HG03442 (cell line): ENCODE results near the gene TMEM178B.
"Not testable (repeated sequence)": the region's sequence is repeated elsewhere in the genome, so short reads cannot be mapped to it uniquely, and the experiment has no call there.

Experiments used
- ATAC-seq: cut with Tn5 transposase; IDR thresholded peaks from one replicate; pipeline ENCODE4 v1.9.1; 2021; ENCODE audit warnings: mild to moderate bottlenecking, moderate library complexity; ENCODE audit not compliant: unreplicated experiment

TMEM178B gene

DNA sequence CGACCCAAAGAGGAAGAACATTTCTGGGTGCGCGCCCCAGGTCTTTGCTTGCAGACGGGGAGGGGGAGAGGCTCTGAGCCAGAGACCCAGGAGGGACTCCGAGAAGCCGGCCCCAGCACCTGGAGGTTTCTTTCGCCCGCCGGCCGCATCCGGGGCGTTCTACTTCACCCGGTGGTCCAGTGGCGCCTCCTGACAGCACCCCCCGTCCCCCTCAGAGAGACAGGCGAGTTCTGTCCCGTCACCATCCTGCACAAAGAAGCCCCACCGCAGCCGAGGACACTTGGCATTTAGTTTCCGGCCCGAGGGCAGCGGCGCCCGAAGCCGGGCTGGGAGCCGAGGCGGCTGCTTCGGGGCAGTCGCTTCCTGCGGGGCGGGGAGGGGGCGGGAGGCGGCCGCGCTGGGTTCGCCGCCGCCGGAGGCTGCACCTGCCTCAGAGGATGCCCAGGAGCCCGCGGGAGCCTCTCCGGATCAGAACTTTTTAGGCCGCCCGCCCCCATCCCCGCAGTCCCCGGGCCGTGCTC lies at the start of gene TMEM178B:
Gene TMEM178B (plus strand): TSS at position 424 of the 521 bp plus-strand sequence.
- ATAC-seq, result no peak

DNA sequence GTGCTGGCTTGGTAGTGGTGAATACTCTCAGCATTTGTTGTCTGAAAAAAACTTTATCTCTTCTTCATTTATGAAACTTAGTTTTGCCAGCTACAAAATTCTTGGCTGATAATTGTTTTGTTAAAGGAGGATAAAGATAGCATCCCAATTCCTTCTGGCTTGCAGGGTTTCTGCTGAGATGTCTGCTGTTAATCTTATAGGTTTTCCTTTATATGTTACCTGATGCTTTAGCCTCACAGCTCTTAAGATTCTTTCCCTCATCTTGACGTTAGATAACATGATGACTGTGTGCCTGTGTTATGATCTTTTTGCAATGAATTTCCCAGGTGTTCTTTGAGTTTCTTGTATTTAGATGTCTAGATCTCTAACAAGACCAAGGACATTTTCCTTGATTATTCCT lies 49.2 kb upstream of the TMEM178B start:
- no peak for ATAC-seq

DNA sequence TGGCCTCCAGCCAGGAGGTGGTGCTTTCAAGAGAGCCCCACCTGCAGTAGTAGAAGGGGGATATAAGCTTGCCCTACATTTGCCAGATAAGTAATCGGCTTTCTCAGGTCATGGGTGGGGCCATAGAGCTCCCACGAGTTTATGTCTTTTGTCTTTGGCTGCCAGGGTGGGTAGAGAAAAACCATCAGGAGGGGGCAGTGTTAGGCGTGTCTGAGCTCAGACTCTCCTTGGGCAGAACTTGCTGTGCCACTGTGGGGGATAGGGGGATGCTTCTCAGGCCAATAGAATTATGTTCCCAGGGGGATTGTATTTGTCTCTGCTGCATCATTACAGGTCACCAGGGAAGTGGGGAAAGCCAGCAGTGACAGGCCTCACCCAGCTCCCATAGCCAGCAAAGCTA lies 46.8 kb upstream of the TMEM178B start:
- no peak for ATAC-seq

DNA sequence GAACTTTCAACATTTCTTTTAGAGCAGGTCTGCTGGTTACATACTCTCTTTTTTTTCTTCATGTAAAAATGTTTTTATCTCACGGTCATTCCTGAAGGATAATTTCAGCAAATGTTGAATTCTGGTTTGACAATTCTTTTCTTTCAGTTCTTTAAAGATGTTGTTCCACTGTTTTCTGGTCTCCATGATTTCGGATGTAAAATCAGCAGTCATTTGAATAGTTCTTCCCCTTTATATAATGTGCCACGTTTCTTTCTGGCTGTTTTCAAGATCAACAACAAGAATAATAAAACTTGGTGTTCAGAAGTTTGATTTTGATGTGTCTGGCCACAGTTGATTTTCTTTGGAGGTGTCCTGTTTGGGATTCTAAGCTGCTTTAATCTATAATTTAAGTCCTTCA lies 45.1 kb upstream of the TMEM178B start:
- ATAC-seq, result no peak

DNA sequence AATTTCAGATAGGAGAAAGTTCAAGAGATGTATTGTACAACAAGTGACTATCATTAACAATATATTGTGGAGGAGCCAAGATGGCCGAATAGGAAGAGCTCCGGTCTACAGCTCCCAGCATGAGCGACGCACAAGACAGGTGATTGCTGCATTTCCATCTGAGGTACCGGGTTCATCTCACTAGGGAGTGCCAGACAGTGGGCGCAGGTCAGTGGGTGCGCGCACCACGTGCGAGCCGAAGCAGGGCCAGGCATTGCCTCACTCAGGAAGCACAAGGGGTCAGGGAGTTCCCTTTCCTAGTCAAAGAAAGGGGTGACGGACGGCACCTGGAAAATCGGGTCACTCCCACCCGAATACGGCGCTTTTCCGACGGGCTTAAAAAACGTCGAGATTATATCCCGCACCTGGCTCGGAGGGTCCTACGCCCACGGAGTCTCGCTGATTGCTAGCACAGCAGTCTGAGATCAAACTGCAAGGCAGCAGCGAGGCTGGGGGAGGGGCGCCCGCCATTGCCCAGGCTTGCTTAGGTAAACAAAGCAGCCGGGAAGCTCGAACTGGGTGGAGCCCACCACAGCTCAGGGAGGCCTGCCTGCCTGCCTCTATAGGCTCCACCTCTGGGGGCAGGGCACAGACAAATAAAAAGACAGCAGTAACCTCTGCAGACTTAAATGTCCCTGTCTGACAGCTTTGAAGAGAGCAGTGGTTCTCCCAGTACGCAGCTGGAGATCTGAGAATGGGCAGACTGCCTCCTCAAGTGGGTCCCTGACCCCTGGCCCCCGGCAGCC lies 41.1 kb upstream of the TMEM178B start:
- not testable (repeated sequence) for ATAC-seq

DNA sequence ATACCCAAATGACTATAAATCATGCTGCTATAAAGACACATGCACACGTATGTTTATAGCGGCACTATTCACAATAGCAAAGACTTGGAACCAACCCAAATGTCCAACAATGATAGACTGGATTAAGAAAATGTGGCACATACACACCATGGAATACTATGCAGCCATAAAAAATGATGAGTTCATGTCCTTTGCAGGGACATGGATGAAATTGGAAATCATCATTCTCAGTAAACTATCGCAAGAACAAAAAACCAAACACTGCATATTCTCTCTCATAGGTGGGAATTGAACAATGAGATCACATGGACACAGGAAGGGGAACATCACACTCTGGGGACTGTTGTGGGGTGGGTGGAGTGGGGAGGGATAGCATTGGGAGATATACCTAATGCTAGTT lies 35.8 kb upstream of the TMEM178B start:
- ATAC-seq, result not testable (repeated sequence)

DNA sequence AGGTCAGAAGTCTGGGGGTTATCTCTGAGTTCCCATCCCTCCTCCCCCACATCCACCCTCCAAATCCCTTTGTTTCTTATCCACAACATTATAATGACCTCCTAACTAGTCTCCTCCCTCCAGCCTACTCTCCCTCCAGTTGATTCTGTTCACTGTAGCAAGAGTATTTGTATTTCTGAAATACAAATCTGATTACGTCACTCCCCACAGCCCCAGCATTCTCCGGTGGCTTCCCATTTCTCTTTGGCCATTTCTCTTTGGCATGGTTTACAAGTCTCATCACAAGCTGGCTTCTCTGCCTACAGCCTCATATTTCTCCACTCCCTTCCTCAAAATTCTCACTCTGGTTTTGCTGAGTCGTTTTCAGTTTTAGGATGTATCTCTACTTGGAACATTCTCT lies 34.5 kb upstream of the TMEM178B start:
- no peak for ATAC-seq

DNA sequence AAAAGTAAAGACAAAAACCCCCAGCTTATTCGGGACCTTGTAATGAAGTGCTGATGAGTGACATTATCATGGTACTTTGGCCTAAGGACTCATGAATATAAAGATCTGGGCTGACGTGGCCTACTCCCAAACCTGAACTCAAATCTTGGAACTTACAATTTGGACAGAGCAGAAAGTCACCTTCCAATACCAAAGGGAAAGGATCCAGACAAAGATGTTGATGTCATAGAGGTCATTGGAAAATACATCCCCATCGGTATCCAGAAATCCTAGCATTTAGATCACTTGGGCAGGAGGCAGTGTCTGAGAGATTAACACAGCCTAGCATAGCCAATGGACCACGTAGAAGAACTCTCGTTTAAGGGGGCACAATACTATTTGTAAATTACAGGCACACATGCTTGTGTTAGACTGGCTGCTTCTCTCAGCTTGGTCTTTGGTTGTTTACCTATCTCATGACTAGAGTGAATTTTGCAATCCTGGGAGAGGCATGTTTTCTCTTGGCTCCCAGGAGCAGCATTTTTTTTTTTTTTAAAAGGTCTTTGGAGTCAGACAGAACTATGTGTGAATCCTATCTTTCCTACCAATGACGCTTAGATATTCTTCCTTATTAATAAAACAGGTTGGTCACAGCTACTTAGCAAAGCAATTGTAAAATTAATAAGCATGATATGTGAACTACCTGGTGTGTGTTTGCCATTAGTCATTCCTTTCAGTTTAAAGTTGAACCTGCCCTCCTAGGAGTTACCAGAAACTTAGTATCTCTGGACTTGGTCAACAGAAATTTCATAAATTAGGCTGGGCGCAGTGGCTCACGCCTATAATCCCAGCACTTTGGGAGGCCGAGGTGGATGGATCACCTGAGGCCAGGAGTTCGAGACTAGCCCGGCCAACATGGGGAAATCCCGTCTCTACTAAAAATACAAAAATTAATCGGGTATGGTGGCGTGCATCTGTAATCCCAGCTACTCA lies 31.4 kb upstream of the TMEM178B start:
- ATAC-seq, result no peak

DNA sequence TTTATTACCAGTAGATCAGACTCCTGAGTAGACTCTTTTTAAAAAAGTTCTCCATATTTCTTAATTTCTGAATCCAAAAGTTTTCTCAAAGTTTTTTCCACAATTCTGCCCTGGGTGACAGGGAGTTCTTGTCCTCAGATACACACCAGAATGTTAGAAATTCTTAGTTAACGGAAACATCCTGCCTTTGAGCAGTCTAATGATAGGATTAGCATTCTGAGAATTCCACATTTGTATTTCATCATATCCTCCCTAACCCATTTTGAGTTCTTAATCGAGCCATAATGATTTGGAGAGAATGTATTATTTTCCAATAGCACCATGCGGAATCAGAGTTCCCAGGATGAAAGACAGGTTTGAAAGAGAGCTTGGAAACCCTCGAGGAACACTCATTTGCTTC lies 30.2 kb upstream of the TMEM178B start:
- no peak for ATAC-seq

DNA sequence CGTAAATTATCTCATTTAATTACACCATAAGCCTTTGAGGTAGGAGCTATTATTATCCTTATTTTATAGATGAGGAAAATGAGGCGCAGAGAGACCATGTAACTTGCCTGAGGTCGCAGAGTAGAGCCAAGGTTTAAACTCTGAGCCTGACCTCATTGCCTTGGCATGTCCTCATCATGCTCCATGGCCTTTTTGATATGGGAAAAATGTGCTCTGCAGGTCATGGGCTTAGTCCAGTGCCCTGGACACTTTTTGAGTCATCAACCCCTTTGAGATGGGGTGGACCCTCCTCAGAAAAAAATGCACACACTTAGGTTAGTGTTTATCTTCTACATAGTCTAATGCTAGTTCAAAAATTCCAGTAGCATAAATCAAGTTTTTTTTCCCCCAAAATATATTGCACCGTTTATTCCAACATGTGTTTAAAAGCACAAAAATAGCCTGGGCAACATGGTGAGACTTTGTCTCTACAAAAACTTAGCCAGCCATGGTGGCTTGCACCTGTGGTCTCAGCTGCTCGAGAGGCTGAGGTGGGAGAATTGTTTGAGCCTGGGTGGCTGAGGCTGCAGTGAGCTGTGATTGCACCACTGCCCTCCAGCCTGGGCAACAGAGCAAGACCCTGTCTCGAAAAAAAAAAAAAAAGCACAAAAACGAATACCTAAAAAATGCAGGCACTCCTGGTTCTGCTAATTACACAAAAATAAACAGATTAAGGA lies 28.6 kb upstream of the TMEM178B start:
- no peak for ATAC-seq

DNA sequence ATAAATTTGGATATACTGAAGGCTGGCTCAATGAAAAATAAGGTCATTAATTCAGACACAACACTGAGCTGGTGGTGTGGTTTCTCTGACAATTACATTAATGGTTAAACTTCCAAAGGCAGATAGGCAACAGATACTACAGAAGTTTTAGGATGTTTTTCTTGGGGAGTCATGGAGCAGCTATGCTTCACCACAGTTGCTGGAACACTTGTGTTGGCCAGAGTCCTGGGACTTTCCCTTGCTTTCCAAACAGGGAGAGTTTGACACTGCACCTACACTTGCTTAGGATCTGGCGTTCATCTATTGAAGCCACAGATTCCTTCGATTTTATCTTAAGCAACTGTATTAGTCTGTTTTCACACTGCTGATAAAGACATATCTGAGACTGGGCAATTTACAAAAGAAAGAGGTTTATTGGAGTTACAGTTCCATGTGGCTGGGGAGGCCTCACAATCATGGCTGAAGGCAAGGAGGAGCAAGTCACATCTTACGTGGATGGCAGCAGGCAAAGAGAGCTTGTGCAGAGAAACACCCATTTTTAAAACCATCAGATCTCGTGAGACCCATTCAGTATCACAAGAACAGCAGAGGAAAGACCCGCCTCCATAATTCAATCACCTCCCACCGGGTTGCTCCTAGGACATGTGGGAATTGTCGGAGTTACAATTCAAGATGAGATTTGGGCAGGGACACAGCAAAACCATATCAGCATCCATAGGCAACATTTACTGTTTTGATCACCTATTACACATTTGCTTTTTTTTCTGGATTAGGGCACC lies 27.8 kb upstream of the TMEM178B start:
- no peak for ATAC-seq

DNA sequence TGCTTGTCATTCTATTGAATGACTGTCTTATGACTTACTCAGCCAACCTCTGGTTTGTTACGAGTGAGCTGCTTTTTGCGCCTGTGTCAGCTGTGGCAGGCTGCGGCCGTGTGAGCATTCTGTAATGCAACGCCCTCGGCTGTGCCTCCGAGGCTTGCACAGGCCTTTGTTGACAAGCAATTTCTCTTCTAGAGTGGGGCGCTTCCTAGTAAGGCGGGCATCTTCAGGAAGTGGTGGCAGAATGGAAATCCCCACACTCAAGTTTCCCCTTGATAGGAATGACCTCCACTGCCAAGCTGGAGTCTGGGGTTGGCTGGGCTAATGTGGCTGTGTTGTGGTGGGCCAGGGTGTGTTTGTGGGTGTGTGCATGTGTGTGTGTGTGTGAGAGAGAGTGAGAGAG lies 20.2 kb upstream of the TMEM178B start:
- ATAC-seq, result no peak

DNA sequence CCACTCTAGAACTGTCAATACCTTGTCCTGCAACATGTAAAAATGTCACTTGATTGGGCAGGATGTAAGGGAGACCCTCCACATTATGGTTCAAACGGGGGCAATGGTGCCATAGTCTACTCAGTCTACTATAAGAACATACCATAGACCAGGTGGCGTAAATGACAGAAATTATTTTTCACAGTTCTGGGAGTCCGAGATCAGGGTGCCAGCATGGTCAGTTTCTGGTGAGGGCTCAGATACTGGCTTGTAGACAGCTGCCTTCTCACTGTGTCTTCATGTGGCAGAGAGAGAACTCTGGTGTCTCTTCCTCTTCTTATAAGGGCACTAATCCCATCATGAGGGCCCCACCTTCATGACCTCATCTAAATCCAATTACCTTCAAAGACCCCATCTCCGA lies 18.7 kb upstream of the TMEM178B start:
- ATAC-seq, result no peak

DNA sequence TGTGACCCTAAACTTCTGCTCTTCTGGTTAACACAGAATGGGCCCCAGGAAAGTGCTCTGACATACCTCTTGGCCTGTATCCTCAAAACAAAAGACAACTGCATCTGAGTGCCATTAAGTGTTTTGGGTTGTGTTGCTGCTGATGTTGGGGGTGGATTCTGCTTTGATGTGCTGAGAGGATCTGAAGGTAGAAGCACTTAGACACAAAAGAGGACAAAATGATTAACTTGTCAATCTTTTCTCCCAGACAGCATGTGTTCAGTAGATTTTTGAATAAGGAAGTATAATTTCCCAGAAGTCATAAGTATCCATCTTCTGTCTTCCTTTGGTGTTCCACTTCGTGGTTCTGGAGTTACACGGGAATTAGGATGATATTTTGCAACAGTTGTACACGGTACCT lies 16.1 kb upstream of the TMEM178B start:
- no peak for ATAC-seq

DNA sequence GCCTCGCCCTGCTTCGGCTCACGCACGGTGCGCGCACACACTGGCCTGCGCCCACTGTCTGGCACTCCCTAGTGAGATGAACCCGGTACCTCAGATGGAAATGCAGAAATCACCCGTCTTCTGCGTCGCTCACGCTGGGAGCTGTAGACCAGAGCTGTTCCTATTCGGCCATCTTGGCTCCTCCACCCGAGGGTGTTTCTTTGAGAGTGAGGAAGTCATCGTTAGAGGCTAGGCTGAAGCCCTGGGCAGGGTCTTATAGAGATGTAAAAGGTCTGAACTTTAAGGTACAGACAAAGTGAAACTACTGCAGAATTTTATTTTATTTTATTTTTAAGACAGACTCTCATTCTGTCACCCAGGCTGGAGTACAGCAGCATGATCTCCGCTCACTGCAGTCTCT lies 6.0 kb upstream of the TMEM178B start:
- not testable (repeated sequence) for ATAC-seq

DNA sequence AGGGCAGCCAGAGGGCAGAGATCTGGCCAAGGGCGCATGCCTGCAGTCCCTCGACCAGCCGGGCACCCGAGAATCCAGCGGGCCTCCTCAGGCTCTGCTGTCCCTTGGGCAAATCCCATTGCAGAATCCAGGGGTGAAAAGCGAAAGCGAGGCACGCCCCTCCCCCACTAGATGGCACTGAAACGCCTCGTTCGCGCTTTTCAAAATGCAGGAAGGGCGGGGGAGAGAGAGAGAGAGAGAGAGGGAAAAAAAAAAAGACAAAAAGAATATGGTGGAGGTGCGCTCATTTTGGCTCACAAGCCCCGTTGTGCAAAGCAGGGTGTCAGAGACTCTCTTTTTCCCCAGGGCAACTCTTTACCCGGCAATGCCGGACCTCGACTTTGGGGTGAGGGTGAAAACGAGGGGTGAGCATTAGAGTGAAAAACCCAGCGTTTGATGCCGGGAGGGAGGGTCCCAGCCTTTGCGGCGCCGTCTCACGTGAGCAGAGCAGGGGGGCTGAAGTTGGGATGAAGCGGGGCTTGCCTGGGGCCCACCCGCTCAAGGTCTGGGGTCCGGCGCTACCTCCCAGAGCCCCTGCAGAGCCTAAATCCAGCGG lies 2.5 kb upstream of the TMEM178B start:
- no peak for ATAC-seq

DNA sequence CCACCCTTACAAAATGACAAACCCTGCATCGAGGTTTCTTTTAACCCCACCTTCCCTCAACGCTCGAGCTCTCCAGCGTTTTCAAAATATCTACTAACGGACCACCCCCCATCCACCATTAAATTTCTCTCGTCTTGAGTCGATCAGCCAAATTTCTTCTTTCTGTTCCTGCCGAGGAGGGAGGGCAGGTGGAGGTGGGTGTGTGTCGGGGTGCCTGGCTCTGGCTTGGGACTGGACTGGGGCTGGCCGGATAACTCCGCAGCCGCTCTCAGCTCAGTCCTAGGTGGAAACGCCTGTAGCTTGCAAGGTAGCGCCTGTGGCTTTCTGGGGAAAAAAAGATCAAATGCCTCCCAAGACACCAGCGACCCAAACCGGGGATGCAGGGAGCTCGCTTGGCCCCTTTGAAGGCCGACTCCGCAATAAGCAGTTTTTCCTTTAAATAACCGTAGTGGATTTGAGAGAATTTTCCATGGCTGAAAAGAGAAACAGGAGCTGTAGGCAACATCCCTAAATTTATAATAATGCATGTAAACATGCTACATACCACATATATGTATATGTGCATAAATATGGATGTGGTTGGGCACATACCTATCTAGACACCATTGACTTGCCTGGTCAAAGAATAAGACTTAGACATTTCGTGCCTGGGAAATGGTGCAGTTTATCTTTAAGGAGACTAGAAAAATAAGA lies 1.9 kb upstream of the TMEM178B start:
- ATAC-seq, result no peak

DNA sequence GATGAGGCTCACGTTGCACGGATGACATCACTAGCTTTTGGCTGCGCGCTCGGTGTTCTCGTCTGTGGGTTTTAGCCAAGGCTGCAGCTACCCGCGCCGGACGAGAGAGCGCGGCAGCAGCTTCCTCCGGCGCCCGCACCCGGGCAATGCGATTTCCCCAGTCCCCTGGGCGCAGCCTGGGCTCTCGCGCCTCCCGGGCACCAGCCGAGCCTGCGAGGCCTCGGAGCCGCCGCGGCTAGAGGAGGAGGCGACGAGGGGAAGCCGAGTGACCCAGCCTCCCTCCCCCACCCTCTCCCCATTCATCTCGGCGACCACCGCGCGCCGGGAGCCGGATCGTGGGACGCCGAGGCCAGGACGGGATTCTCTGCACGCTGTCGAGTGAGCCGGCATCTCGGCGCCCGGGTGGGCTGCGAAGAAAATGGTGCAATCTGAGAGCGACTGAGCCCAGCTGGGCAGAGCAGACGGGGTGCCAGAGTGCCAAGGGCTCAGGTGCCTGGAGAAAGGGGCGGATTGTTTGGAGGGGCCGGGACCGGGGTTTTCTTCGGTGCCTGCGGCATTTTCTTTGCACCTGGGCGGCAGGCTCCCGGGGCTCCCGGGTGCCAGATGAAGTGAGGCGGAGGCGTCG lies 1.2 kb upstream of the TMEM178B start:
- ATAC-seq, result no peak

DNA sequence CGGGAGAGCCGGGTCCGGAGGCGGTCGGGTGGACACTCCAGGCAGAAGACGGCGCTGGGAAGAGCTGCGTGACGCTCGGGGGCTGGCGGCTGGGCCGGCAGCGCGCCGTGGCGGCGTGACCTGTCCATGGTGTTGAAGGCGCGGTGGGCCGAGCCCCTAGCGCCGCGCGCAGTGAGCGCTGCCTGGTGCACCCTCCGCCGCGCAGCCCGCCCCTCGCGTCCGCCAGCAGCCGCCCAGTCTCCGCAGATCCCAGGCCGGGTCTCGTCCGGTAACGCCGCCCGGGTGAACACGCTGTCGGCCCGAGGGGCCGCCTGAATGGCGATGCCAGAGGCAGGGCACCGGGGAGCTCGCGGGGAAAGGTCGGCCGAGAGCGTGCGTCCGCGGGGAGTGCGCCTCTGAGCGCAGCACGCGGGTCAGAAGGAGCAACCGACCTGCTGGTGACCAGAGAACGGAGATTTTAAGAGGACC lies 657 bp upstream of the TMEM178B start:
- no peak for ATAC-seq
